Activated gamma-delta T cell treated with anti-CD3 and anti-CD28 coated beads, Interleukin-2, amount 50 U/mL, for 16 hours (primary cell): ENCODE data around the gene GNAI3.

Experiments used
- DNase-seq: peaks from one replicate; pipeline ENCODE4 v3.0.0-alpha.2; 2020; ENCODE audit warnings: low read depth

Gene GNAI3

DNA sequence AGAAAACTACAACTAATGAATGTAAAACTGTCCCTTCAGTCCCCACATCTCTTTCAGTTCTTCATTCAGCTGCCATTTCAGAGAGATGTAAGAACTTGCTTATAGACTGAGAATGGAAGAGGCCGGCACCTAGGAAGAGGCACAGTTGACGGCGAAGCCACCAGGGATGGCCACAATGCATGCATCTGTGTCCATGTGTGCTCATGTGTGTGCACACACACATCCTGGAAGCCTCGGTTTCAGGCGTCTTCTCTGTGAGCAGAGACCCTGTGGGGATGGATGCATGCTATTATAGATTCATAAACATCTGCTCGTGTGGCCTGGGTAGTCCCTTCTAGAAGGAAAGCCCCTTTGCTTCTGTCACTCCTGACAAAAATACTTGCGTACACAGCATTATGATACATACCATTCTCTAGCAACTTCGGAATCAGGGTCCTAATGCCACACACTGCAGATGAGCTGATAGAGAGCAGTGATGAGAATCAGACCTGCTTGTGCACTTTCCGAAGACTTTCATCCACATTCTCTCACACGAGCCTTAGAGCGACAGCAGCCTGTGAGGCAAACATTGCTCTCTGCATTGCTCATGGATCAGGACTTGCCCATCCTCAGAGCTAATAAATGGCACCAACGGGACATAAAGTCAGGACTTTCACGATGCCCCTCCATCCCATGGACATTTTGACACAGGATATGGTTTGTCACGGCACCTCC lies 21.2 kb upstream of the GNAI3 start:
- DNase-seq: no peak

DNA sequence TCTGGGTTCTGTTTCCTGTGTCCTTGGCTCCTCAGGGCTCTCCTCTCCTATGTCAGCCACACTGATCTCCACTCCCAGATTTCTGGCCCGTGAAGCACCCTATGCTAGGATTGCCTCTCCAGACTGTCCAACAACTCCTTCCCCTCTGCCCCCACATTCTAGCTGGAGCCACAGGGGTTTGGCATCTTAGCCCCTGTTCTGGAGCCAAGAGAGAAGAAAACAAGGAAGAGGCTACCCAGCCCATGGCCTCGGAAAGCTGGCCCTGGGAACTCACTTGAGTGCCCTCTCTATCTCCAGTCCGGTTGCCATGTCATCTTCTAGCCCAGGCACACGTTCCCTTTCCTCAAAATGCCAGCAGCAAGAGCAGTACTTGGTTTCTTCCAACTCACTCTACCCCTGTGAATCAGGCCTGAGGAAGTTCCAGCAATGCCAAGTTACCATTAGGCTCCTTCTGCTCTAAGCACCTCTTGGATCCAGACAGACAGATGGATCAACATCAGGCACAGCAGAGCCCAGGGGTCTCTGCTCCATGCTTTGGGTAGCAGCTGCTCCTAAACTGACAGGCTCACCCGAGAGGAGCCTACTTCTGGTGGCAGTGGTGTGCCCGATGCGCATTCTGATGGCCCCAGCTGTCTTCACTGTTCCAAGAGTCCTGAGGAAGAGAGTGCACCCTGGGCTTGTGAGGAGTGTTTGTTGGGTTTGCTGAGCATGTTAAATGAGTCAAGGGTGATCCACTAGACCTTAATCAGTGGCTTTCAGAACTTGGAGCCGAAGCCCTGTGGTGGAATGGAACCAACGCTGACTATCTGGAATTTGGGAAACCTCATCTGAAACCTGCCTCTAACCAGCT lies 20.3 kb upstream of the GNAI3 start:
- DNase-seq: no peak

DNA sequence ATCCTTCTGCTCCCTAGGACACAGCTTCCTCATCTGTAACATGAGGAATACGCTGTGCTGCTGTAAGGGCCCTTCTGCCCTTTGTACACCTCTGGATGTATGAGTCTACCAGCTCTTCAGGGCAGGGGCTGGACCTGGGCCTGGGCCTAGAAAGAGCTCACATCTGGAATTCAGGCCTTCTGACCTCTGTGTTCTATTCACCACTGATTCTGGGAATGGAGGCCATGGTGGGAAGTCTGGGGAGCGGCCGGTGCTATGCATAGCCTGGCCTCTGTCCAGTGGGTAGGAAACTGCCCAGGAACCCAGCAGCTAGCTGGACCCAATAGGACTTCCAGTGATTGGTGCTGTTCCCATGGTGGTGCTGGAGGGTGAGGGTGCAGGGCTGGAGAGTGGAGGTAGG lies 19.7 kb upstream of the GNAI3 start:
- DNase-seq: no peak

DNA sequence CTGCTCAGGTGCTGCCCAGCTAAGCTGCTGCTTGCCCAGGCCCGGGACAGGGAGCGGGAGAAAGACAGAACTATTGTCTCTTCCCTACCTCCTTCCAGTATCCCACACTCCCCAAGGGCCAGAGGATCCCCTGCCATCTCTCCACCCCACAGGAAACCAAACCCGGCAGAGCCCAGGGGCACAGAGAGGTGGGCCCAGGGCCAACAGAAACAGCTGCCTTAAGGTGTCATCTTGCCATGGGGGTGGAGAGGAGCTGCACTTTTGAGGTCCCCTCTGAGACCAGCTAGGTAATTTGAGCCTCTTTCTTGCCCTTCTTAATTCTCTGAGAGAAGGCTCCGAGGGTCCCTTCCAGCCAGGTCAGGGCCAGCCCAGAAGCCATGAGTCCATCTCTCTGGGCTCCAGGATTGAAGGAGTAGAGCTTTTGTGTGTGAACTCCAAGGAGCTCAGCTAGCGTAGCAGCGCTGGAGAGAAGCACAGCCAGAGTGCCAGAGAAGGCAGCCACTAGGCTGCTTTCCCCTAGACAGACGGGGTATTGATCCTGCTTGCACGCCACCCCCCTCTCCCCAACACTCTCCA lies 18.4 kb upstream of the GNAI3 start:
- DNase-seq: no peak

DNA sequence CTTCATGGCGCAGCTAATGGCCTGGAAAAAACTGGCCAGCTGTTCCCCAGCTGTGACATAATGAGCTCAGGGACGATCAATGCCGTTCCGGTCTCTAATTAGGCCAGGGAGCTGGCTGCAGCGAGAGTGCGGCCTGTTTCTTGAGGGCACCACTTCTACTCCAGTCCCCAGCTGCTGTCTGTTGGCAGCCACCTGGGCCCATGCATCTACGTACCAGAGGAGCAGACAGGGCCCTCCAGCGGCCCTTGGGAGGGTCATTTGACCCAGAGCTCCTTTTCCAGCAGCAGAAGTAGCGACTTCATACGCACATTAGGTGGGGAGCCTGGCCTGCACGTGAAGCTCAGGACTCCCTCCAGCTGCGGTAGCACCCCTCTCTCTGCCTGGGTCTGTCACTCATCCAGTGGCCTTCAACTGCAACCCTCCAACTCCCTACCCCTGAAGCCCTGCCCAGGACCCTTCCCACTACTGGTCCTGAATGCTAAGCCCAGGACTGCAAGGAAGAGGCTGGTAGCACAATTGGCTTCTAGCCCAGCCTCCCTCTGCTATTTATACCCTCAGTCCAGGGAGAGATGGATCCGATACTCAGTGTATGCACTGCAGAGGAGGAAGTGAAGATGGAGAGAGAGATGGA lies 17.8 kb upstream of the GNAI3 start:
- no peak for DNase-seq

DNA sequence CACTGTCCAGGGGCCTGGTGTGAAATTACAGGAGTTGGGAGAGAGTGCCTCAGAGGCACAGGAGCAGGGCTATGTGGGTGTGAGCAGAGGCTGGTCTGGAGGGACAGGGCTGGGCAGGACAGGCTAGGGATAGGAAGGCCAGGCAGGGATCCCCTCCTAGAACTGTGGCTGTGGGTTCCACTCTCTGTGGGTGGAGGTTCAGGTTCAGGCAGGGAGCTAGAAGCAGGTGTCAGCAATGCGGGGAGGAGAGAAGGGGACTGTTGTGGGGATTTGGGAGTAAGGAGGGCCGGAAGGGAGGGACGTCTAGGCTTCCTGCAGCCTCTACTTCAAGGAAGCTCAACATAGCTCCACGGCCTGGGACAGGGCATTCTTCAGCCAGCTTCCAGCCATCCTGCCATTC lies 17.0 kb upstream of the GNAI3 start:
- no peak for DNase-seq

DNA sequence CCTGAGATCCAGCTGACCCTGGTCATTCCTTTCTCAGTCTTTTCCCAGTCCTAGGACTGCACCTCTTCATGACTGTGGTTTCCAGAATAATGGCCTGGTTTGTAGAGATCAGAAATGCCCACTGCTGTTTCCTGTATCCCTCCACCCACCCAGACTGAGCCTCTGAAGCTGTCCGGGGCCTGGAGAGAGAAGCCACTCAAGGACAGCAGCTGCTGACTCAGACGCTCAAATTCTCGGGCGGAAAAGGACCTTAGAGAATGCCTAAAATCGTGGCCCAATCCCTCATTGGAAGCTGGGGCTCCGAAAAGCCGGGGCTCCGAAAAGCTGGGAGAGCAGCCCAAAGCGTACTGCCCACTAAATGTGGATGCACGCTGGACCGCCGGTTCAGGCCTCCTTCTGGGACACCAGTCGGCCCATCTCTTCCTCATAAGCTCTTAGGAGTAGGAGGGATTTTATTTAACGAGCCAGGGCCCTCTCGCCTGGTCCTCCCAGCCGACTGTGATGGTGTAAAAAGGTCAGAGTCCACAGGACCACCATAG lies 16.5 kb upstream of the GNAI3 start:
- no peak for DNase-seq

DNA sequence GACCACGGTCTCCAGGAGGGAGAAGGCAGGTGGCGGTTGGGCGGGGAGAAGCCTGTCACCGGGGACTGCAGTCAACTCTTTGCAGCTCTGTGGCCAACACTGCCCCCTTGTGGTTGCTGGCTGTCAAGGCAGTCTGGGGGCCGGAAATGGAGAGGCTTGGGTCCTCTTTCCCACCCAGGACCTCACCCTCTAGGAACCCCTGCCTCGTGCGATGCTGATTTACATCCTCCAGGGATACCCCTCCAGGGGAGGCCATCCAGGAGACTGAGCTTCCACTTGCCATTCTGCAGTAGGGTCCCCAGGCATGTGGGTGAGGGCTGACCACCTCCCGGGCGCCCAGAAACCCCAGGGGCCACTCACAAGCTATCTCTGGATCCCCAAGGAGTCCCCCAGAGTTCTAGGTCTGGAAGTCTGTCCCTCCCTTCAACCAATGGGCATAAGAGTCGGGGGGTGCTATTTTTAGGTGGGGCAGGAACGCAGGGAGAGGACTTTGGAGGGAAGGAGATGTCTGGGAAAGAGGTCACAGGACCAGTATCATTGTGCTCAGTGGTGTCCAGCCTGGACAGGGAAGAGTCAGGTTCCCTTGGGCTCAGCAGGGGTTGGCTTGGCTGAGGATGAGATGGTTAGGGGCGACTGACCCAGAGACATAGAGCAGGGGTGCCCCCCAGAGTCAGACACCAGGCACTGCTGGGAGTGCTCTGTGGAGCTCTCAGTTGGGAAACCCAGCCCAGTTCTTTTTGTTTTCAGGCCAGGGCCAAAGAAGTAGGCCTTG lies 15.9 kb upstream of the GNAI3 start:
- peak; percentile 86 for DNase-seq

DNA sequence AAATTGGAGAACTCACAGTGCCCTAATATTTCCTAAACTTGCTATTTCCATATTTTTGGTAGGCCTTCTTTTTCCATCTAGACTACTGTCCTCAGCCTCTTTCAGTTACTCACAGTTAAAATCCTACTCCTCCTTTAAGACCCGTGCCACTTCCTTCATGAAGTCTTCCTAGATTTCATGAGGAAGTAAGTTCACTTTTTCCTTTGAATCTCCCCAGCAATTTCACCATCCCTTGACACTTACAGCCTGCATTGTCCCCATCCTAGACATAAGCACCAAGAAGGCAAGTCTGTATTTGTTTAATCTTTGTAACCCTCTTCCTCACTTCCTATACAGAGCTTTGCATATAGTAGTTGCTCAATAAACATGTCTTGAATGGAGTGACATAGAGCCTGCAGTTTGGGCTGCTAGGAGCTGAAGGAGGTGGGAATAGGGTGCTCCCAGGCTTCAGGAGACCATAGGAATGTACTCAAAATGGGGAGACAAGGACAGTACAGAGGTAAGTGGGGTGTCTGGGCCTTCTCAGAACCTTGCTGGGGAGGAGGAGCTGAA lies 14.0 kb upstream of the GNAI3 start:
- no peak for DNase-seq

DNA sequence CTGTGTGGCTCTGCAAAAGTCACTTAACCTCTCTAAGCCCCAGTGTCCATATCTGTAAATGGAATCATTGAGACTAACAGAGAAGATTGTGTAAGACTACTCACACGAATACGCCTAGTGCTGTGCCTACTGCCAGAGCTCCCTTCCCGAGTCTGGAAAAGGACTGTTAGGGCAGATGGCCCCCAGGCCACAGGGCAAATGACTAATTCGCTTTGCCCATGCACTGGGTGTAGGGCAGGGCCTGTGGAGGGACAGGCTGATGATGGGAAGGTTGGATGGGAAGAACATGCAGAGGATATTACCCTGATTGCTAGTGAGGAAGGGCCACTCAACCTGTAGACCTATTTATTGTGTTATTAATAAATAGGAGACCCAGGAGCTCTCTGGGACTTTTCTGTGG lies 12.9 kb upstream of the GNAI3 start:
- DNase-seq: no peak

DNA sequence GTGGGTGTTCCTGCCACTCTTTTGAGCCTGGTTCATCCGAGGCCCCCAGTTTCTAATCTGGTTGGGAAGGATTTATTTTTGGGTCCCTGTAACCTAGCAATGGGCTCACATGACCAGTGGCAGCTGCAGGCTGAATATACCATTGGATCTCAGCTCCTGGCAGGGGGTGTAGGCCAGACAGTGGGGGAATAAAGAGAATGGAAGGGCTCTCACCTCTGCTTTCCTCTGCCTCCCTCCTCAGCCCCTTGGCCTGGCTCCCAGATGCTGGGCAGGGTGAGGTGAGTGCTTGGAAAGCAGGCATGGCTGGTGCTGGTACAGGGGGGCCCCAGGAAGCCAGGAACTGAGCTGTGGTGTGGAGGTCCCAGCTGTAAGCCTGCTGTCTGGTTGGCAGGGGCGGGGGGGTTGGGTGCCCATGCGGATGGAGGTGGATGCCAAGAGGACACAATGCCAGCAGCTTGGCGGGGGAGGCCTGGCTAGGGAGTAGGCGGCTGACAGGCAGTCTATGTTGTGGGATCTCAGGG lies 12.4 kb upstream of the GNAI3 start:
- DNase-seq: no peak

DNA sequence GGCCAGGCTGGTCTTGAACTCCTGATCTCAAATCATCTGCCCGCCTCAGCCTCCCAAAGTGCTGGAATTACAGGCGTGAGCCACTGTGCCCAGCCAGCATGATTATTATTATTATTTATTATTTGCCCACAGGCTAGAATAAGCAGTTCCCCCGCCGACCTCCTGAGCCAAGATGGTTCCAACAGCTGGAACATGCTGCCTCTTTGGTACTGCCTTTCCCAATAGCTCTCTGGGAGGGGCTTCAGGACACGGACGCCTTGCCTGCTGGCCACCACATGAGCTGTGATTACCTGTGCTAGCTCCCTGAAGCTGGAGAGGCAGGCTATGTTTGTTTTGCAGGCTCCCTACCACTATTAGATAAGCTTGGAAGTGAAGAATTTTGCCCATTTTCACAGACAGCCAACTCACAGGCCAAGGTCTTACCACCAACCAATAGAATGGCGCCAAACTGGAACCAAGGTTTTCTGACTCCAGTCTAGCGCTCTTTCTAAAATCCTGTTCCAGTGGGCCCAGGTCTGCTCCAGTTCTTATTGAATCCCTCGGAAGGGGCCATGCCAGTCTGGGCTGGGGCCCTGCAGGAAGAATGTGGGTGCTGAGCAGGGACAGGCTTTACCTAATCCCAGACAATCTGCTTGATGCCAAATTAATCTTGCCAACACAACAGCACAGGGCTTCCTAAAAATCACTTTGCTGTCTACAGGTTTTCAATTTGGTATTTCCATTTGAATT lies 10.8 kb upstream of the GNAI3 start:
- no peak for DNase-seq

DNA sequence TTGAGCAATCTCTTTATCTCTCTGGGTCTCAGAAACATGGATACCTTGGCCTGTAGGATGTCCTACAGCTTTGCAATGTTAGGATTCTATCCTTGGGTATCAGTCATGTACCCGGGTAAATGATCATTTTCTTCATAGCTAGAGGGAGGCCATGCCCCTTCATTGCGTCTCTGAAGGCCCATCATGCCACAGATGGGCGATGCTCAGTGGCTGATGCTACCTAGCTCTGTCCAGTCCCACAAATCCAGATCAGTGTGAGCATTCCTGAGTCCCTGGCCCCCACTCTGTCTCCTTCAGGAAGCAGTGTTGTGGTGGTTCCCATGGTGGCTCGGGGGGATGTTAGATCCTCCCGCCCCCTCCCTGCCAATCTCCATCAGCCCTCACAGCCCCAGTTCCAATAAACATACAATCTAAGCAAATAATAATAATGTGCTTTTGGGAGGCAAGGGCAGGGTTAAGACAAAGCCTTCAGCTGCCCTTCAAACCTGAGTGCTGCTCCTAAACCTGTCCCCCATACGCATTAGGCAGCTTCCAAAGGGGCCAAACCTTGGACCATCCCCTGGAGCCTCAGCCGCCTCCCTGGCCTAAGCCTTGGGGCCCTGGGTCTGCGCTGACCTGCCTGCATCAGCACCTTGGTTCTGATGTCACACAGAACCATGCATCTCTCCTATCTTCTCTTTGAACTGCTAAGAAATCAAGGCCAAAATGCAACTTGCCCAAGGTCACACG lies 9.4 kb upstream of the GNAI3 start:
- no peak for DNase-seq

DNA sequence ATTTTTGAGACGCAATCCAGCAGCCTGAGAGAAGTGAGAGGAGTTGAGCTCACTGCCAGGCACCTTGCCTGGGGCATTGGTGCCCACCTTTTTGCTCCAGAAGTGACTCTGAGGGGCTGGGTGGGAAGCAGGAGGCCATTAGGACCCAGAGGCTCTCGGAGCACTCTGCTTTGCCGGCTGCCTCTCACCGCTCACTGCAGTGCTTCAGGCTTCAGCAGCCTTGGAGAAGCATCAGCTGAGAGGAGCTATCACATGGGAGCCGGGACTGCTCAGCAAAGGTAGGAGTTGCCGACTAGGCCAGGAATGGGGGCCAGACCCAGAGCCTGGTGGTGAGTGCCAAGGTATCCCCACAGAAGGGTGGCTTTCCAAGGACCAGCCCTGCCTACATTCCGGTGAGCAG lies 8.7 kb upstream of the GNAI3 start, which contains the start of gene GPR61:
TSS of gene GPR61 (plus strand) at position 197 of the 400 bp plus-strand sequence. CDS start 3,151 bp downstream, outside the sequence.
- no peak for DNase-seq

DNA sequence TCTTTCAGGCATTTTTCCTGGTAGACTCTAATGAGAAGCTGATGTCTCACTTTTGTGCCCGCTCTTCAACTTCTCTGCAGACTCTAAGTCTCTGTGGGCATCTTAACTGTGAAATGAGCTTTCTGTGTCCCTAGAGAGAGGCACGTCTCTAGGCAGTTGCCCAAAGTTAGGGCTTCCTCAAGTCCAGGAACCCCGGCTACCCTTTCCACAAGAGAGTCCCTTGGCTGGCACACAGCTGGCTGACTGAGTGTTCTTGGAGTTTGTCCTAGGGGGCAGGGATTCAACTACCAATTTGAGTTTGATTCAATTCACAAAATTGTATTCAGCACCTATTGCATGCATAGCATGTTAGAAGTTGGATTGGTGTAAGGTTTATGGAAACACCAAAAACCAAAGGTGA lies 7.3 kb upstream of the GNAI3 start:
- no peak for DNase-seq

DNA sequence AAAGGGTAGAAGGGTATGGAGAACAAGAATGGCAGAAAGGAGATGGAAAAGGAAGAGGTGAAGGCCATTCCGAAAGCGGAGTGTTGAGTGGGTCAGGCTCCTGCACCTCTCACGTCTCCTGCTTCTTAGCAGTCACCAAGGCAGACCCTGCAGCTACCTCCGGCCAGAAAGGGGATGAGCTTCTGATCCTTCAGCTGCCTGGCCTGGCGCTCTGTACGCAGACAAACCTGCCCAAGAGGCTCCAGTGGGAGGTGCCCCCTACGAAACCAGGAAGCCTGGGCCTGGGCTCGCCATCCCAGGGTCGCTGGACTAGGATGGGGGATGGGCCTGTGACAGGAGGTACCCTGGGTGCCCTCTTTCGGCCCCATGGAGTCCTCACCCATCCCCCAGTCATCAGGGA lies 5.8 kb upstream of the GNAI3 start:
- DNase-seq: no peak

DNA sequence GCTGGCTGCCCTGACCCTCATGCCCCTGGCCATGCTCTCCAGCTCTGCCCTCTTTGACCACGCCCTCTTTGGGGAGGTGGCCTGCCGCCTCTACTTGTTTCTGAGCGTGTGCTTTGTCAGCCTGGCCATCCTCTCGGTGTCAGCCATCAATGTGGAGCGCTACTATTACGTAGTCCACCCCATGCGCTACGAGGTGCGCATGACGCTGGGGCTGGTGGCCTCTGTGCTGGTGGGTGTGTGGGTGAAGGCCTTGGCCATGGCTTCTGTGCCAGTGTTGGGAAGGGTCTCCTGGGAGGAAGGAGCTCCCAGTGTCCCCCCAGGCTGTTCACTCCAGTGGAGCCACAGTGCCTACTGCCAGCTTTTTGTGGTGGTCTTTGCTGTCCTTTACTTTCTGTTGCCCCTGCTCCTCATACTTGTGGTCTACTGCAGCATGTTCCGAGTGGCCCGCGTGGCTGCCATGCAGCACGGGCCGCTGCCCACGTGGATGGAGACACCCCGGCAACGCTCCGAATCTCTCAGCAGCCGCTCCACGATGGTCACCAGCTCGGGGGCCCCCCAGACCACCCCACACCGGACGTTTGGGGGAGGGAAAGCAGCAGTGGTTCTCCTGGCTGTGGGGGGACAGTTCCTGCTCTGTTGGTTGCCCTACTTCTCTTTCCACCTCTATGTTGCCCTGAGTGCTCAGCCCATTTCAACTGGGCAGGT lies 5.0 kb upstream of the GNAI3 start:
- DNase-seq: no peak

DNA sequence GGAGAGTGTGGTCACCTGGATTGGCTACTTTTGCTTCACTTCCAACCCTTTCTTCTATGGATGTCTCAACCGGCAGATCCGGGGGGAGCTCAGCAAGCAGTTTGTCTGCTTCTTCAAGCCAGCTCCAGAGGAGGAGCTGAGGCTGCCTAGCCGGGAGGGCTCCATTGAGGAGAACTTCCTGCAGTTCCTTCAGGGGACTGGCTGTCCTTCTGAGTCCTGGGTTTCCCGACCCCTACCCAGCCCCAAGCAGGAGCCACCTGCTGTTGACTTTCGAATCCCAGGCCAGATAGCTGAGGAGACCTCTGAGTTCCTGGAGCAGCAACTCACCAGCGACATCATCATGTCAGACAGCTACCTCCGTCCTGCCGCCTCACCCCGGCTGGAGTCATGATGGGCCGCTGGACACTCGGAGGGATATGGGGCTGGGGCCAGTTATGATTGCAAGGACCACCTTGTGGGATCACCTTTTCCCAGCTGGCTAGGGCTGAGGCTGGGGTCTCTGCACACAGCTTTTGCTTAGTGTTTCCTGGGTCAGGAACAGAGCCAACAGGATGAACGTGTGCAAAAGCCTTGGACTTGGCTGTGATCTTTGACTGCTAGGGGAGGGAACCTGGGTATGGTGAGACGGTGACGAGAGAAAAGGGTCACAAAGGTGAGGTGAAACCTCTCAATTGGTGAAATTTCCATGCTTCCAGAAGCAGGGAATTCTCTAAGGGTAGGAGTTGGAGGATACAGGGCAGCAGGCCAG lies 4.3 kb upstream of the GNAI3 start:
- DNase-seq: no peak
